HG03280 (cell line): ENCODE measurements around the gene DNM1L.
"Not testable (repeated sequence)": the region's sequence is repeated elsewhere in the genome, so short reads cannot be mapped to it uniquely, and the experiment has no call there.

Experiments
- ATAC-seq: cut with Tn5 transposase; IDR thresholded peaks from one replicate; pipeline ENCODE4 v1.9.1; 2021; ENCODE audit warnings: mild to moderate bottlenecking, moderate library complexity; ENCODE audit not compliant: unreplicated experiment

The DNM1L gene

GRCh38 chr12:32695787-32696186 is 16.7 kb downstream of the DNM1L start:
- no peak for ATAC-seq

GRCh38 chr12:32697445-32697844 is 18.3 kb downstream of the DNM1L start:
- no peak for ATAC-seq

GRCh38 chr12:32698285-32698684 is 19.2 kb downstream of the DNM1L start:
- ATAC-seq = no peak

- ATAC-seq = not testable (repeated sequence)
Measured at GRCh38 chr12:32699437-32699836, 20.3 kb downstream of the DNM1L start.

GRCh38 chr12:32702473-32702872 is 23.4 kb downstream of the DNM1L start:
- ATAC-seq = no peak

- ATAC-seq = no peak
Measured at GRCh38 chr12:32702946-32703345, 23.8 kb downstream of the DNM1L start.

GRCh38 chr12:32705783-32706182 is 26.7 kb downstream of the DNM1L start:
- ATAC-seq = no peak

GRCh38 chr12:32706335-32707024 is 27.4 kb downstream of the DNM1L start:
- ATAC-seq = no peak

GRCh38 chr12:32708926-32709325 is 29.8 kb downstream of the DNM1L start:
- no peak for ATAC-seq

- no peak for ATAC-seq
Measured at GRCh38 chr12:32714772-32715171, 35.7 kb downstream of the DNM1L start.

- ATAC-seq = no peak
Measured at GRCh38 chr12:32718926-32719325, 39.8 kb downstream of the DNM1L start.

- ATAC-seq = not testable (repeated sequence)
Measured at GRCh38 chr12:32725308-32725707, 46.2 kb downstream of the DNM1L start.

- no peak for ATAC-seq
Measured at GRCh38 chr12:32726286-32726685, 47.2 kb downstream of the DNM1L start.

GRCh38 chr12:32727237-32727636 is 48.1 kb downstream of the DNM1L start:
- ATAC-seq = no peak

- ATAC-seq = no peak
Measured at GRCh38 chr12:32734952-32735351, 55.9 kb downstream of the DNM1L start.

GRCh38 chr12:32736445-32736844 is 57.3 kb downstream of the DNM1L start:
- ATAC-seq = no peak

- no peak for ATAC-seq
Measured at GRCh38 chr12:32737715-32738114, 58.6 kb downstream of the DNM1L start.

- ATAC-seq = no peak
Measured at GRCh38 chr12:32739279-32739678, 60.2 kb downstream of the DNM1L start.

- ATAC-seq = no peak
Measured at GRCh38 chr12:32742133-32742532, 63.0 kb downstream of the DNM1L start.

- no peak for ATAC-seq
Measured at GRCh38 chr12:32743264-32743663, 64.2 kb downstream of the DNM1L start.

- ATAC-seq = no peak
Measured at GRCh38 chr12:32753605-32754004, 74.5 kb downstream of the DNM1L start.

- ATAC-seq = no peak
Measured at GRCh38 chr12:32754111-32754510, 75.0 kb downstream of the DNM1L start.

- peak; percentile 73 for ATAC-seq
Measured at GRCh38 chr12:32755051-32755653, 76.1 kb downstream of the DNM1L start.
